HG02852 (cell line): ENCODE results near the gene TMBIM1.

Source experiments
- ATAC-seq: cut with Tn5 transposase; IDR thresholded peaks from one replicate; pipeline ENCODE4 v1.9.1; 2021; ENCODE audit warnings: mild to moderate bottlenecking, moderate library complexity; ENCODE audit not compliant: unreplicated experiment

TMBIM1 gene

DNA sequence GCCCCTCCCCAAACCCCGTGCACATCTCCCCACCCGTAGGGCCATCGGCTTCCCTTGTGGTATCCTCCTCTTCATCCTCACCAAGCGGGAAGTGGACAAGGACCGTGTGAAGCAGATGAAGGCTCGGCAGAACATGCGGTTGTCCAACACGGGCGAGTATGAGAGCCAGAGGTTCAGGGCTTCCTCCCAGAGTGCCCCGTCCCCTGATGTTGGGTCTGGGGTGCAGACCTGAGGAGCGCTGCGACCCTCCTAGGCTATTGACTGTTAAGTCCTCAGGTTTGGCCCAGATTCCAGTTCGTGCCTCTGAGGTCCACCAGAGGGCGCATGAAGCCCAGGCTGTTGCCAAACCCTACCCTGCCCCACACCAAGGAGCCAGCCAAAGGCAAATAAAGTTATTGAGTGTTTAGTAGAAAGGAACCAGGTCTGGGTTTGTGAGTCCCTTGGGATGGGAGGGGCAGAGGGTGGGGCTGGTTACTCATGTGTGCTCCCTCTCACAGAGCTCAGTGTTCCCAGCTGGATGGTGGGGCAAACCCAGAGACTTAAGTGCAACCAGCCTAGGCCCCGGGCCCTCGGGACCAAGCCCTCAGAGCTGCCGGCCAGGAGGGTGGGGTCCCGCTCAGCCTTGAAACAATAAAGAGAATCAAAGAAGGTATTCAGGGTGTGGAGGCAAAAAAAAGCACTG lies 19.6 kb downstream of the TMBIM1 start:
- ATAC-seq: no peak

DNA sequence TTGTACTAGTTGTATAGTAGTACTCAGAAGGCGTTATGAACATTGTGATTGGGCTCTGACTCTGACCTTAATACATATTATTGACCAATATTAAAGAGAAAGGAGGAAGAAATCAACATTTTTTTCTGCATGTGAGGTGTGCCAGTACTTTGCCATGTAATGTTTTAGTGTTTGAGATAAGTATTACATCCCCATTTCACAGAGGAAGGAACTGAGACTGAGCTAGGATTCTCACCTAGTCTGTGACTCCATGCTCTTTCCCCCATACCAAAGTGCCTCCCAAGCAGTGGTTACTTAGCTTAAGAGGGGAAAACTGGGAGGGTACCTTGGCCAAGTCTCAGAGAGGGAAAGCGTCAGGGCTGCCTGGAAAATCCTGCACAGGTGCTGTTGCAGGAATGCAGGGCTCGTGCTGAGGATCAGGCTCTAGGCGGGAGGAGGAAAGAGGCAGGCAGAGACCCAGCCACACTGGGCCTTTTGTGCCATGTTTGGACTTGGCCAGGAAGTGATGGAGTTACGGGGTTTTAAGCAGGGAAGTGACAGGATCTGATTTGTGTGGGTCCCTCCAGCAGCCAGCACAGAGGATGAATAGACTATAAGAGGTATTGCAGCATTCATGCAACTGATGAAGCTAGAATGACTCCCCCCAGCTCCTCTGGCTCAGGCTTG lies 20.3 kb downstream of the TMBIM1 start:
- no peak for ATAC-seq

DNA sequence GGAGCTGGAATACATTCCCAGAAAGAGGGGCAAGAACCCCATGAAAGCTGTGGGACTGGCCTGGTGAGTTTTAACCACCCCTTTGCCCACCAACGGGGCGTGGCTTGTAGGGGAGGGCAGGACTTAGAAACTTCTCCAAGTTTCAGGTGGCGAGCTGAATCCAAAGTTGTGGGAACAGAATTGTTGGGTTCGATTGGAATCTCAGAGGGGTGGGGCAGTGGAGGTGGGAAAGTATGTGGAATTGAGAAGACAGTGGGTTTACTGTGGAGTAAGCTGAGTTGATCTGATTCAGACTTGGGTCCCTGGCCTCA lies 20.9 kb downstream of the TMBIM1 start:
- ATAC-seq: no peak

DNA sequence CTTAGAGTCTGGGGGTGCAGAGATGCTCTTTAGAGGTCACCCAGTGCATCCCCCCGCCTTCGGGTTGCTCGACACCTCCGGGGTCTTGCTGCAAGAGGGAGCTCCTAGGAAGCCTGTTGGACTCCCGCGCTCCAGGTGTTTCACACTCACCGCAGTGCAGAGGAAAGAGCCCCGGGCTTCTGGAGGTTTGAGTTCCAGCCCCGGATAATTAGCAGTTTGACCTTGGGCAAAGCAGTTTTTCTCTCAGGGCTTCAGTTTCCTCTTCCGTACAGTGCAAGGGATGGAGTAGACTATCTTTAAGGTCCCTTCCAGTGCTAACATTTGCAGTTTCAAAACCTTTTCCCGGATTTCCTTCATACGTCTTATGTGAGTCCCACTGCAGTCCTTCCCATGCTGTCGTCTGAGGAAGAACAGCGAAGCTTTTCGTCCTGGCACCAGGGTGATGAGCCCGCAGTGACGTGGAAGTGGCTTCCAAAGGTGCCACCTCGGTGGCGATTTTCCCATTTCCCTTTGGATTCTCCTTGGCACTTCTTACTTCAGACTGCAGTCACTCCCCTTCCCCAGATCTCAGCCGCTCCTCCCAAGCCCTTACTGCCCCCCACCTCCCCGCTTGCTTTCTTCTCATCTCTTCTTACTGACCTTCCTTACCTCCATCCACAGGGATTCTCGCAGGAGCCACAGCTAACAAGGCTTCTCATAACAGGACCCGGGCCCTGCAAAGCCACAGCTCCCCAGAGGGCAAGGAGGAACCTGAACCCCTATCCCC lies 21.4 kb downstream of the TMBIM1 start:
- no peak for ATAC-seq

DNA sequence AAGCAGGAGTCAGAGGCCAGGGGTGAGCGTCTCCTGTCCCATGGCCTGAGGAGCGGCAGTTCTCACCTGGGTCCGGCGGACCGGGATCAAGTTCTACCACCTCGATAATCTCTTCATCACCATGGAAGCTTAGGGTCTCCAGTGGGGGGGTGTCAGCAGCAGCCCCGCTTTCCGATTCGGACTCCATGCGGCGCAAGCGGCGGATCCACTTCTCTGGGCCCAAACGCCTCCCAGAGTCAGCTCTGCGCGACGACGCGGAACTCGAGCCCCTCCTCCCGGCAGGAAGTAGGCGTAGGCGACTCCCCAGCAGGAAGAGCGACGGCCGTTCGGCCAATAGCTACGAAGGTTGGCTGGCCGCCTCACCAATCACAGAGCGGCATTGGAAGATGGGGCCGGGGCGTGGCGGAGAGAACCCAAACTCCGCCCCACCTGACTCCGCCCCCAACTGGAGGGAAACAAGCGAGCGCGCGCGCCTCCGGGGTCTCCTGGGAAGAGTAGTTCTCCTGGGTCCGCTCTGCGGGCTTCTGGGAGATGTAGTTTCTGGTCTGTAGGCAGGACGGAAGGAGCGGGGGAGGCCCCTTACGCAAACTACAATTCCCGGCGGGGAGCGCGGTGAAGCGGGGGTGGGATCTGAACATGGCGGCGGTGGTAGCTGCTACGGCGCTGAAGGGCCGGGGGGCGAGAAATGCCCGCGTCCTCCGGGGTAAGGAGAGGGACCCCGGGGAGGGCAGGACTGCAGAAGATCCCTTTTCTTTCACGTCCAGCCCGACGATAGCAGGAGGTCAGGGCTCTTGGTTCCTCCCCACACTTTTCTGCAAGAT lies 22.2 kb downstream of the TMBIM1 start, which contains the start of the genes AAMP and PNKD:
Gene AAMP (minus strand): TSS at position 238 of the 821 bp plus-strand sequence. CDS start 51 bp downstream, at position 187.
Gene PNKD (plus strand): TSS at position 620 of the 821 bp plus-strand sequence. CDS start 17 bp downstream, at position 637.
- peak; percentile 89 for ATAC-seq

DNA sequence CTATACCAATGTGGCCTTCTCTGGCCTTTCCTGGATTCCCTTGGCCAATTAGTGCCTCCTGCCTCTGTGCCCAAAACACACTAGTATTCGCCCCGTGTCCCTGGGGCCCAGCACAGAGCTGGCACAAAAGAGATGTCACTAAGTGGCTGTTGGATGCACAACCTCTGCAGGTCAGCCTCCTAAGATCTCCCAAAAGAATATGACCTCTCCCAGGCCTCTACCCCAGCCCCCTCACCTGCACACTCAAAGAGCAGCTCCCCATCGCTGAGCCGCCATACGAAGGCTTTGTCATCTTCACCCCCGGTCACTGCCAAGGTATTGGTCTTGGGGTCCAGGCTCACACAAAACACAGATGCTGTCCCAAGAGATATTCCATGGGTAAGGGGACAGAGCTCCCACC lies 25.0 kb downstream of the TMBIM1 start:
- ATAC-seq: no peak

DNA sequence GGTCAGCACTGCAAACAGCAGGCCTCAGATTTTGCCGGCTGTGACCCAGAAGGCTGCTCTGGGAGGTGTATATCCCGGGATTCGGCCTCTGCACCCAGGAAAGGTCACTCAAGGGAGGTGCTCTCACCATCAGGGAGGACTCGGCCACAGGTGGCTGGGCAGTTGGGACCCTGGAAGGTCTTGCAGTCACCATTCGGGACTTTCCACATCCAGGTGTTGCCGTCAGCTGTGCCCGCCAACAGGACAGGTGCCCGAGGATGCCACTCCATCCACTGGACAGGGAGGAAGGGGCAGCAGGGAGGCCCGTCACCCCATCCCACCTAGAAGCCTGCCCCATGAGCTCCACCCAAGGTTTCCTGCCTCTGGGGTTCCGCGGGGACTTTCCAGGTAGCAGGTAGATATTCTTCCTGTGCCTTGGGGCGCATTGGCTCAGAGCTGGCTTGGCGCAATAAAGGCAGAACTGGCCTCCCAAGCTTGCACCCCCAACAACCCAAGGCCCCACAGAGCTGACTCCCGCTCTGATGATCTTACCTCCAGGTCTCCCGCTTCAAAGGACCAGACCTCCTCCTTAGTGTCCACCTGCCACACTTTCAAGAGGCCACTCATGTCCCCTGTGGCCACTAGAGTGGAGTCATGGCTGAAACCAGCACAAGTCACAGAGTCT lies 25.9 kb downstream of the TMBIM1 start:
- no peak for ATAC-seq

DNA sequence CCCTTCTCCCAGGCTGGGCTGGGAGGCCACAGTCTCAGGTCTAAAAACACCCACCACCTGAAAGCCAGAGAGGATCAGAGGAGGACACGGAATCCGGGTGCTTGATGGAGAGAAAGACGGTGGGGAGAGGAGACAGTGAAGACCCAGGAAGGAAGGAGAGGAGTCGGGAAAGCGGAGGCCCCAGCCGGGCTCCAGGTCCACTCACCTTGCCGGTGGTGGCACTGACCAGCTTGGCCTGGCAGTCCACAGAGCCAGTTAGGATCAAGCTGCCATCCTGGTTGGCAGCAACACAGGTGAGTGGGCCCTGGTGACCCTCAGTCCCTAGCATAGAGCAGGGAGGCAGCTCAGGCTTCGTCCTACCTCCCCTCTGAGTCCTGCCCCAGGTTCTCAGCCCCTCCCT lies 26.7 kb downstream of the TMBIM1 start:
- no peak for ATAC-seq

DNA sequence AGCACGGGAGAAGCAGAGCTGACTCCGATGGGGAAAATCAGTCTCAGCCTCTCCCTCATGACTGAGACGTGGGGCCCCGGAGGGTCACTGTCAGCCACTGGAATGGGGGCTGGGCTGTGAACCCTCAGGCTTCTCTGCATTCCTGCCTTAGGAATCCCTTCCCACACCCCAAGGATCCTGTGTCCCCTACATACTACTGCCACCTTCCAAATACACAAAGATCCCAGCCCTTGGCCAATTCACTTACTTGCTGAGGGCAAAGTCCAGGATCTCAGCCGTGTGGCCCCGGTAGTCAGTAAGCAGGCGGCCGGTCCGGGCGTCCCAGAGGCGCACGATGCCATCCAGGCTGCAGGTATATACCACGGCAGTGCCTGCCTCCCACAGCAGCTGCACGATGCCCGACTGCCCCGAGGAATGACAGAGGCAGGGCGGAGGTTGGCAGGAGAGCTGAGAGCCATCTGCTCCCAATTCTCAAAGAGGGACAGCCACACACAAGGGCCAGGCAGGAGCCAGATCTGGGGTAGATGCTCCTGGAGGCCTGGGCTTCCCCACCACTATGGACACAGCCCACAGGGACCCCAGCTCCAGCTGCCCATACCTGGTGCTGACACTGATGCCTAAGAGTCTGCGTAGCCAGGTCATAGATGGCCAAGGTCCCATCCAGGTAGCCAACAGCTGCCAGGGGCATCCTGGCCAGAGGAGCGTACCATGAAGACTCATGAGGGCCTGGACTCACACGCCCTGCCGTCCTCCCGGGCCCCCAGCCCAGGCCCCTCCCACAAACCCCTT lies 27.3 kb downstream of the TMBIM1 start:
- ATAC-seq: no peak

DNA sequence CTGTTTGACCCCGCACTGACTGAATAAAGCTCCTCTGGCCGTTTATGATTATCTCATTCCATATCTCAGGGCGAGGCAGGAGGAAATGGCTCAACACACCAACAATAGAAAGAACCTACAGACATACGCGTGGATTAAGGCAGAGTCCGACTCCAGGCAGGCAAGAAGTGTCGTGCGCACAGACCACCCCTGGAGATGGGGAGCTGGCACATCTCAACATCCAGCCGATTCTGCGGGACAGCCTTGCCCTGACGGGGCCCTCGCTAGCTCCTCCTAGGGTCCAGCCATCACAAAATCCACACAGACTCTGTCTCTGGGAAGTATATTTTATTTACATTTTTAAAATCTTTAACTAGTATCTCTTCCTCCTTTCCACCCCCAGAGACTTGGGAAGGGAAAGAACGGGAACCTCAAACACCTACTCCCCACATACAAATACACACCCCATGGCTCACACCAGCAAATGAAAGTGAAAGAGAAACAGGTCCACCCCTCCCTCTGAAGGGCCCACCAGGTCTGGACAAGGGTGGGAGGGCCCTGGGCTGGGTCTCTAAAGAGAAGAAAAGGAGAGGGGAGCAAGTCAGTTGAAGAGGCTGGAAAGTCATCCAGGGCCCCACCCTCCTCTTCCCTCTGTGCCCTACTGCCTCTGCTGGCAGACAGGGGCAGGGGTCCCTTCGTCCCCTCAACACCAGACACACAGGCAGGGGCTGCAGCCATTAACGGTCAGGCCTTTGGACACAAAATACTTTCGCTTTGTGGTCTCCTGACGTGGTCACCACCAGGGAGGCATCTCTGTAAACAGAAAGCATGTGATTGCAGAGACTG lies 28.3 kb downstream of the TMBIM1 start:
- no peak for ATAC-seq

DNA sequence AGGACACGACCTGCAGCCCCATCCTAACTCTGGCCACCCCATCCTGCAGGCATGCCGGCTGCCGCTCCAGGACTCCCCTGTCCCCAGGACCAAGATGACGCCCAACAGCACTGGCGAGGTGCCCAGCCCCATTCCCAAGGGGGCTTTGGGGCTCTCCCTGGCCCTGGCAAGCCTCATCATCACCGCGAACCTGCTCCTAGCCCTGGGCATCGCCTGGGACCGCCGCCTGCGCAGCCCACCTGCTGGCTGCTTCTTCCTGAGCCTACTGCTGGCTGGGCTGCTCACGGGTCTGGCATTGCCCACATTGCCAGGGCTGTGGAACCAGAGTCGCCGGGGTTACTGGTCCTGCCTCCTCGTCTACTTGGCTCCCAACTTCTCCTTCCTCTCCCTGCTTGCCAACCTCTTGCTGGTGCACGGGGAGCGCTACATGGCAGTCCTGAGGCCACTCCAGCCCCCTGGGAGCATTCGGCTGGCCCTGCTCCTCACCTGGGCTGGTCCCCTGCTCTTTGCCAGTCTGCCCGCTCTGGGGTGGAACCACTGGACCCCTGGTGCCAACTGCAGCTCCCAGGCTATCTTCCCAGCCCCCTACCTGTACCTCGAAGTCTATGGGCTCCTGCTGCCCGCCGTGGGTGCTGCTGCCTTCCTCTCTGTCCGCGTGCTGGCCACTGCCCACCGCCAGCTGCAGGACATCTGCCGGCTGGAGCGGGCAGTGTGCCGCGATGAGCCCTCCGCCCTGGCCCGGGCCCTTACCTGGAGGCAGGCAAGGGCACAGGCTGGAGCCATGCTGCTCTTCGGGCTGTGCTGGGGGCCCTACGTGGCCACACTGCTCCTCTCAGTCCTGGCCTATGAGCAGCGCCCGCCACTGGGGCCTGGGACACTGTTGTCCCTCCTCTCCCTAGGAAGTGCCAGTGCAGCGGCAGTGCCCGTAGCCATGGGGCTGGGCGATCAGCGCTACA lies 29.4 kb downstream of the TMBIM1 start:
- no peak for ATAC-seq

DNA sequence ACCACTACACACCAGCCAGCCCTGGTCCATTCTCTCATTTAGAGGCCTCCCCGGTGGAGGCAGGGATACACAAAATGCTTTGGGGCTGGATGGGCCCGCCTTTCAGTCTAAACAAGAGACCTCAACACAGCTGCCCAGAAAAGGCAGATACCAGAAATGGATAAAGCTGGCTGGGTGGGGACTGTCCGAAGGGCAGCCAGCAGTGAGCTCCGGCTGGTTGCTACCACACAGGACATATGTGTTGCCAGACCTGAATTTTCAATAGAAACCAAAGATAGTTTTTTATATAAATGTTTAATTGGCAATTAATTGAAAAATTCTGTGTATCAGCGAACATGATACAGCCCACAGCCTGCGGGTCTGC lies 30.1 kb downstream of the TMBIM1 start:
- ATAC-seq: no peak

DNA sequence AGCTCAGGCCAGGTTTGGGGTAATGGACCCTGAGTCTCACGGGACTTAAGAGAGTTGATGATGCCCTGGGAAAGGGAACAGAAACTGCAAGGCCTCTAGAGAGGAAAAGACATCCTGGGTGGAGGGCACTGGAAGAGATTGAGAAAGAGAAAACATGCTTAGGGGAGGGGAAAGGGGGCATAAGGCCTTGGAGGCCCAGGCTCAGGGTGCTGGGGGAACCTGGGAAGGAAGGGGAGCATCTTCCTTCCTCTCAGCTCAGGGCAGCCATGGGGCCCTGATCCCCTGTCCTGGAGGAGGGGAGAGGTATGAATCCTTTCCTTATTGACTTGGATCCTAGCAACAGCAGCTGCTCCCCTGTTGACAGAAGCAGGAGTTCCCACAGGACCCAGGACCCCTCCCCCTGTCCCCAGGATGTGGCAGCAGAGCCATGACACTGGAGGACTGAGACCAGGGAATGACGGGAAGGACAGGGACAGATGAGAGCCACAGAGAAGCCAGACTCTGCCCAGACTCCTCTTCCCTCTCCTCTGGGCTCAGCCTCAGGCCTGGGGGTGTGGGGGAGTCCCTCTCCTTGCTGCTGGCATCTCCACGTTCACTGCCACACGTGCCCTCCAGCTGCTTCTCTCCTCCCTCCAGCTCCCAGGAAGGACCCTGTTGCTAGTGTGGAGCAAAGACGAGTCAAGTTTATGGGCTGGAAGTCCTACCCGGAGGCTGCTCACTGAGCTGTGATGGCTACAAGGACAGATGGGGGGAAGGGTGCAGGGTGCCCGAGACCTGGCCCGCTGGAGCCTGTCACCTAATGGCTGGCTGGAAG lies 30.7 kb downstream of the TMBIM1 start:
- ATAC-seq: no peak

DNA sequence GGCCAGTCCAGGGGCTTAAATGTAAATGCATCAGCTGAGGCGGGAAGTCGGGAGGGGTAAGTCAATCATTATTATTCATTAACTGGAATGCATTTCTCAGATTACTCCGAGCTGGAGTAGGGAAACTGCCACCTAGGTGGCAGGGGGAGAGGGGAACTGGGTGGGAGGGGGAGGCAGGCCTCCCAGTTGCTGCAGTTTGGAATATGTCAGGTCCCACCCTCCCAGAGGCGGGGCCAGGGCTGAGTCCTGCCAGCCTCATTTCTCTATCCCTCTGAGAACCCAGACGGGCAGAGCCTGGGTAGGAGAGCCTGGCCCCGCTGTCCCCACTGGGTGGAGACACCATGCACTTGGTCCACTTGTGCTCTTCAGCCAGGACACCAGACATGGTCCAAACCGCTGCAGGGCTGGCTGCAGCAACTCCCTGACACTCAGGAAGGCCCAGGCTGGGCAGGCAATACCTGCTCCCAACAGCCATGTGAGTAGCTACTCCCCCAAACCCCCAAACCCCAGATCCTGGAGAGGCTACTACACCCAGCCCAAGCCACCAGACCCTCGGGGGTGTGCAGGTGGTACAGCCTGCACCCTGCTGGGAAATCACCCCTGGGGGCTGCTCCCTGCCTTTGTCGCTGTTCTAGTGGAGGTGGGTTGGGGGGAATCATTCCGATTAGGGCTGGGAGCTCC lies 31.4 kb downstream of the TMBIM1 start, which contains the start of gene GPBAR1:
Gene GPBAR1 (plus strand): TSS at position 274 of the 681 bp plus-strand sequence. CDS start 1,710 bp downstream, outside the sequence.
- ATAC-seq: no peak

DNA sequence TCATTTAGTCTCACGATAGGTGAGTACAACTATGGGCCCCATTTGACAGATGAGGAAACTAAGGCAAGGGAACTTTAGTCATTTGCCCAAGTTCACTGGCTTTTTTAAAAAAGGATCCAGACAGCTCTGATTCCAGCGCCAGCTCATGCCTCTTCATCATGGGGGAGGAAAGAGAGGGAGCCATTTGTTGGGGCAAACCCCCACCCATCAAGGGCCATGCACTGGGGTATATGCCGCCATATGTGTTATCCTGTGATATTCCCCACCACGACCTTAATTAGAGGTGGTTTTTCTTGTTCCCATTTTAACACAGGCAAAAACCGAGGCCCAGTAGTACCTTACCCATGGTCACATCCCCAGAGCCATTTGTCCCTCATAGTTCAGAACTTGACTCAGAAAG lies 32.1 kb downstream of the TMBIM1 start:
- no peak for ATAC-seq
